Gastrocnemius medialis (tissue), 4 donors: ENCODE measurements around the gene ATE1.
"Not testable (repeated sequence)": the region's sequence is repeated elsewhere in the genome, so short reads cannot be mapped to it uniquely, and the experiment has no call there.

ENCODE experiments used
- POLR2A ChIP-seq, 2 donors: fragments of 450-650 bp; IDR thresholded peaks; one replicate each; pipeline ENCODE4 v1.6.1; 2017; ENCODE audit warnings: antibody characterized with exemption in 2 of 2, mild to moderate bottlenecking in 2 of 2, moderate library complexity in 2 of 2
- TF ChIP-seq, protein P1 (sequence below), 5 experiments: fragments of 450-650 bp in 3 of 5; fragments of 200-600 bp in 2 of 5; sonication (generic) in 2 of 5; IDR thresholded peaks in 4 of 5; conservative IDR thresholded peaks in 1 of 5; 1 replicate in 4 of 5; 2 replicates in 1 of 5; pipeline ENCODE4 v1.5.1; 2016 to 2019; ENCODE audit warnings: antibody characterized with exemption in 5 of 5, mild to moderate bottlenecking in 3 of 5, moderate library complexity in 3 of 5

DNA sequence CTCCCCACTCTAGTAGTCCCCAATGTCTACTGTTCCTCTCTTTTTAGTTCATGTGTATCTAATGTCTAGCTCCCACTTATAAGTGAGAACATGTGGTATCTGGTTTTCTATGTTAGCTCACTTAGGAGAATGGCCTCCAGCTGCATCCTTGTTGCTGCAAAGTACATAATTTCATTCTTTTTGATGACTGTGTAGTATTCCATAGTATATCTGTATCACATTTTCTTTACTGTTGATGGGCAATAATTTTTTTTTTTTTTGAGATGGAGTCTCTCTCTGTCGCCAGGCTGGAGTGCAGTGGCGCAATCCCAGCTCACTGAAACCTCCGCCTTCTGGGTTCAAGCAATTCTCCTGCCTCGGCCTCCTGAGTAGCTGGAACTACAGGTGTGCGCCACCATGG lies 101.1 kb downstream of the ATE1 start:
- not testable (repeated sequence) for TF ChIP-seq POLR2A (IDR thresholded peaks at IDR 0.05)
- TF ChIP-seq, protein P1, sequence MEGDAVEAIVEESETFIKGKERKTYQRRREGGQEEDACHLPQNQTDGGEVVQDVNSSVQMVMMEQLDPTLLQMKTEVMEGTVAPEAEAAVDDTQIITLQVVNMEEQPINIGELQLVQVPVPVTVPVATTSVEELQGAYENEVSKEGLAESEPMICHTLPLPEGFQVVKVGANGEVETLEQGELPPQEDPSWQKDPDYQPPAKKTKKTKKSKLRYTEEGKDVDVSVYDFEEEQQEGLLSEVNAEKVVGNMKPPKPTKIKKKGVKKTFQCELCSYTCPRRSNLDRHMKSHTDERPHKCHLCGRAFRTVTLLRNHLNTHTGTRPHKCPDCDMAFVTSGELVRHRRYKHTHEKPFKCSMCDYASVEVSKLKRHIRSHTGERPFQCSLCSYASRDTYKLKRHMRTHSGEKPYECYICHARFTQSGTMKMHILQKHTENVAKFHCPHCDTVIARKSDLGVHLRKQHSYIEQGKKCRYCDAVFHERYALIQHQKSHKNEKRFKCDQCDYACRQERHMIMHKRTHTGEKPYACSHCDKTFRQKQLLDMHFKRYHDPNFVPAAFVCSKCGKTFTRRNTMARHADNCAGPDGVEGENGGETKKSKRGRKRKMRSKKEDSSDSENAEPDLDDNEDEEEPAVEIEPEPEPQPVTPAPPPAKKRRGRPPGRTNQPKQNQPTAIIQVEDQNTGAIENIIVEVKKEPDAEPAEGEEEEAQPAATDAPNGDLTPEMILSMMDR (IDR thresholded peaks at IDR 0.05 in 4 of 5, conservative IDR thresholded peaks at IDR 0.05 in 1 of 5), result not testable (repeated sequence)
